HG02840 (cell line): ENCODE measurements around the gene TAMALIN.
"Not testable (repeated sequence)": the region's sequence is repeated elsewhere in the genome, so short reads cannot be mapped to it uniquely, and the experiment has no call there.

Source experiments
- ATAC-seq: cut with Tn5 transposase; IDR thresholded peaks from one replicate; pipeline ENCODE4 v1.9.1; 2021; ENCODE audit warnings: mild to moderate bottlenecking, moderate library complexity, moderate number of reproducible peaks; ENCODE audit not compliant: unreplicated experiment, low FRiP score

TAMALIN gene

DNA sequence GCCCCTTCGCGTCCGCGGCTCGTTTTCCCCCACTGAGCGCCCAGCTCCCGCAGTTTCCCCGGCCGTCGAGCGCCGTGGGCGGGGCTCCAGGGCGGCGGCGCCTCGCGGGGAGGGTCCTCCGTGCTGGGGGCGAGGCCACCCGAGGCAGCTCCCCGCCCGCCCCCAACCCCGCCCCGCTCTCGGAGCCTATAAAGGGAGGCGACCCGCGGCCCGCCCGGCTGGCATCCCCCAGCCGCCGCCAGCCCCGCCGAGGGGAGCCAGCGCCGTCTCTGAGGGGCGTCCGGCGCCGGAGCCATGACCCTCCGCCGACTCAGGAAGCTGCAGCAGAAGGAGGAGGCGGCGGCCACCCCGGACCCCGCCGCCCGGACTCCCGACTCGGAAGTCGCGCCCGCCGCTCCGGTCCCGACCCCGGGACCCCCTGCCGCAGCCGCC, at the start of gene TAMALIN:
Gene TAMALIN (plus strand): TSS at position 221 of the 432 bp plus-strand sequence. CDS start 74 bp downstream, at position 295.
- ATAC-seq: no peak

DNA sequence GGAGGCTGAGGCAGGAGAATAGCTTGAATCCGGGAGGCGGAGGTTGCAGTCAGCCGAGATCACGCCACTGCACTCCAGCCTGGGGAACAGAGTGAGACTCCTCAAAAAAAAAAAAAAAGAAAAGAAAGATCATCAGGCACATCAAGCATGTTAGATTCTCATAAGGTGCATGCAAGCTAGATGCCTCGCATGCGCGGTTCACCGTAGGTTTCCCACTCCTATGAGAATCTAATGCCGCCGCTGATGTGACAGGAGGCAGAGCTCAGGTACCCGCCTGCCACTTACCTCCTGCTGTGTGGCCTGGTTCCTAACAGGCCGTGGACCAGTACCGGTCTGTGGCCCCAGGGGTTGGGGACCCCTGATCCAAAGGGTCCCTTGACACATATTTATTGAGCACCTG, 48.2 kb upstream of the TAMALIN start:
- no peak for ATAC-seq

DNA sequence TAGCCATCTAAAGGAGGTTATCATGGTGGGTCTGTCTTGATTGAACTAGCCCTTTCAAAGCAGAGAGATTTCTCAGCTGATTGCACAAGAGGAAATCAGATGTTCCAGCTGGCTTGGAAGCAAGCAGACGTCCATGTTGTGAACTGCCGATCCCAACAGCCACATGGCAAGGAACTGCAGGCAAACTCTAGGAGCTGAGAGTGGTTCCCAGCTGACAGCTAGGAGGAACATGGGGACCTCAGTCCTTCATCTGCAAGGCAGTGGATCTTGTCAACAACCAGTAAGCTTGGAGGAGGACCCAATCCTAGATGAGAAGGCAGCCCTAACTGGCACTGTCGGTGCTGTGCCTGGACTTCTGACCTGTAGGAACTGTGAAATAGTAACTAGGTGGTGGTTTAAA, 47.5 kb upstream of the TAMALIN start:
- ATAC-seq: no peak

DNA sequence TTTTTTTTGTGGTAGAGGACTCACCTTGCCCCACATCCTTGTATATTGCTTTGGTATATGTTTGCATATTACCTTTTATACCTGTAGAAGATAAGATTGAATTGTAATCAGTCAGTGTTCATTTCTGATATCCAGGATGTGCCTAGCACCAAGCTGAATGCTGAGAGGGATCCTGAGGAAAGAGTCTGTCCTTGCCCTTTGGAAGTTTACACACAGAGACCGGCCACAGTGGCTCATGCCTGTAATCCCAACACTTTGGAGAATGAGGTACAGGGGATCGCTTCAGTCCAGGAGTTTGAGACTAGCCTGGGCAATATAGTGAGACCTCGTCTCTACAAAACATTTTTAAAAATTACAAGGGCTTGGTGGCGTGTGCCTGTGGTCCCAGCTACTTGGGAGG, 46.8 kb upstream of the TAMALIN start:
- ATAC-seq: no peak

DNA sequence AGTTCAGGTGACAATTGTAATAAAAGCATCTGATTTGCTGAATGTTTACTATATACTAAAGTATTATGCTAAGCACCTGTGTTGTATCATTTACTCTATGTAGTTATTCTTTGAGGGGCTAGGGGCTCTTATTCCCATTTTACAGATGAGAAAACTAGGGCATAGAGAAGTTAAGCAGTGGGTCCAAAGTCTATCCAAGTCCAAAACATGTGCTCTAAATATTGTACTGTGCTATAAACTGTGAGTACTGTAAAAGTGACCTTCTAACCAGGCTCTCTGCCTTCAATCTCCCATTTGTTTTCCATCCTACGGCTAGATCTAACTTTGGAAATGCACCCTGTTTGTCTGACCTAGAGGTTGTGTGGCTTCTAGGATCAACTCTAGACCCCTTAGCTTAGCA, 46.3 kb upstream of the TAMALIN start:
- ATAC-seq: no peak

DNA sequence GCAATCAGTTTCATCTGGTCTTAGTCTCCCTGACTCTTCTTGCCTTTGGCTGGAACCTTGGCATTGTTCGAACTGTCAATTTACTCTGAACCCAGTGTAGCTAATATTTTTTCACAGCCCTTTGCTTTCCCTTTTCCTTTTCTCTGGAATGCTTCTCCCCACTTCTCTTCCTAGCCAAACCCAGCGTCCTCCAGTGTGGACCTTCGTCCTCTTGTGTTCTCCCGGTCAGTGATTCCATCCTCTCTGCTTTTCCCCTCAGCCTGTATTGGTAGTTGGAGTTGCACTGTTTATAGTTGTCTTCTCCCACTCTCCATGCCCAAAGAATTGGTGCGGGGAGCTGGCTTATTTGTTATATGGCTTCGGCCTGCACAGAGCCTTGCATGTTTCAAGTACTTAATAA, 45.9 kb upstream of the TAMALIN start:
- ATAC-seq: no peak

DNA sequence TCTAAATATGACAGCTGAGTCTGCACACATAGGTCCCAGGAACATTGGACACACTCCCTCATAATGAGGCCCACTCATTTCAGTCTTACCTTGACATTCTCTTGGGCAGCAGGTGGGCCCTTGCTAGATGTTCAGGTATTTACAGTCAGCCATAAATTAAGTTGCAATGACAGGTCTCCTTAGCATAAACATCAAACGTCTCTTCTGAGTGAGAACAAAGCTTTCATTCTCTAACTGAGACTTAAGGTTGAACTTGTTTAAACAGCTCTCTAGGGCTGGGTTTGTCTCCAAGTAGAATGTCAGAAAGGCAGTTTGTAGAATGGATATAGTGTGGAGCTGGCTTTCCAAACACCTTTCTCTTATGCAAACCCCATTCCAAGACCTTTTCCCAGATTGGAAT, 44.9 kb upstream of the TAMALIN start:
- ATAC-seq: no peak

DNA sequence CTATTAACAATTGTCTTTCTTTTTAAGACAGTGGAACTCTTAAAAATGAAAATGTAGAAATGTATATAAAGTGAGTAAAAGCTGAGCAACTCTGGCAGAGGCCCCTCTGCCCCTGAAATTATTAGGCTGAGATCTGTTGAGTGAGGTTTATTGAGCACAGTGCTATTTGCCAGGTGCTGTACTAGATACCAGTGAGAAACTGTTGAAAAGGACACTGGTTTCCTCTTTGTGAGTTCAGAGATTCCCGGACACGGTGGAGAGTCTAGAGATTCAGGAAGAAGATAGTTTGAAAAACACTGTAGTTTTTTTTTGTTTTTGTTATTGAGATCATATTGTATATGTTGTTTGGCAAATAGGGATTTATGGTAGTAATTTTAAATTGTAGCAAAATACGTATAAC, 44.0 kb upstream of the TAMALIN start:
- no peak for ATAC-seq

DNA sequence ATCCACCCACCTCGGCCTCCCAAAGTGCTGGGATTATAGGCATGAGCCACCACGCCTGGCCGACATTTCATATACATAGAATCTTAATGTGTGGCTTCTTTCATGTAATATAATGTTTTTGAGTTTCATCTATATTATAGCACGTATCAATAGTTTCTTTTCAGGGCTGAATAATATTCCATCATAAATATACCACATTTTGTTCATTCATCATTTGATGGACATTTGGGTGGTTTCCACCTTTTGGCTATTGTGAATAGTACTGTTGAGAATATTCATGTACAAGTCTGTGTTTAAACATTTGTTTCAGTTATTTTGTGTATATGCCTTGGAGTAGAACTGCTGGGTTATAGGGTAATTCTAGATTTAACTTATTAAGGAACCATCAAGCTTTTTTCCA, 43.3 kb upstream of the TAMALIN start:
- no peak for ATAC-seq

DNA sequence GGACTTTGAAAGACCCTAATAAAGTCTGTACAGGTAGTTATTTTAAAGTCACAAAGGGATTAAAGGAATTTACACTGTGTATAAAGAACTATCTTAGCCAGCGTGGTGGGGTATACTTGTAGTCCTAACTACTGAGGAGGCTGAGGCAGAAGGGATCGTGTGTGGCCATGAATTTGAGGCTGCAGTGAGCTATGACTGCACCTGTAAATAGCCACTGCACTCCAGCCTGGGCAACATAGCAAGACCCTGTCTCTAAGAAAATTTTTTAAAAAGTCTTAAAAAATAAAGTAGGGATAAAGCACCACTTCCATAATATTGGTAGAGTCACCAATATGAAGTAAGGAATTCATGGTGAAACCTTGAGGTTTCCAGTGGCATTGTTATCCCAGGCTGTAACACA, 37.1 kb upstream of the TAMALIN start:
- no peak for ATAC-seq

DNA sequence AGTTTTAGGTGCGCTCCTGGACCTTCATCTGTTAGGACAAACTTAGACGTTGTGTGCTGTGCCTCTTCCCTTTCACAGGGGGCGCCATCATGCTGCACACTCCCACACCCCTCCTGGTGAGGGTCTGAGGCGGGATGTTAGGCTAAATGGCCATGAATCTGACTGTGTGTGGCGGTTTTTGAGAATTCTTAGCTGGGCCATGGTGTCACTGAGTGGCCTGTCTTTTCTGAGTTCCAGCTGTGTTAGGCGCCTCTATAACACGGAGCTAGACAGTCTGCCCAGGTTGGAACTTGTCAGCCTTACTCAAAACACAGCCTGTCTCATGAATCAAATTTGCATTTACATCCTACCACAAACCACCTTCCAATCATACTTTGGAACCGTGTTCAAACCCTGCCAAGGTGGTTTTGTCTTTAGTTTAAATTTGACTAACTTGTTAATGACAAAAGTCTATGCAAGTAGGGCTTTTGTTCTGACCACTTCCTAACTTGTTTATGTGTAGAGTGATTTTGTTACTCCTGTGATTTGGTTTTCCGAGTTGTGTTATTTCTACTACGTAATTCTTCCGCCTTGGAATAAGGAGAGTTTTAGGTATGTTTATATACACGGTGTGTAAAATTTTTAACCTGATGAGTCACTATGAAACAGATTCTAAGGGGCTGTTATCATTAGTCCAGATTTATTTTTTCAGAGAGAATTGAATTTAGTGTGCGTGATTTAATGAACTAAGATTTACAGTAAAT, 35.7 kb upstream of the TAMALIN start:
- peak; percentile 93 for ATAC-seq

DNA sequence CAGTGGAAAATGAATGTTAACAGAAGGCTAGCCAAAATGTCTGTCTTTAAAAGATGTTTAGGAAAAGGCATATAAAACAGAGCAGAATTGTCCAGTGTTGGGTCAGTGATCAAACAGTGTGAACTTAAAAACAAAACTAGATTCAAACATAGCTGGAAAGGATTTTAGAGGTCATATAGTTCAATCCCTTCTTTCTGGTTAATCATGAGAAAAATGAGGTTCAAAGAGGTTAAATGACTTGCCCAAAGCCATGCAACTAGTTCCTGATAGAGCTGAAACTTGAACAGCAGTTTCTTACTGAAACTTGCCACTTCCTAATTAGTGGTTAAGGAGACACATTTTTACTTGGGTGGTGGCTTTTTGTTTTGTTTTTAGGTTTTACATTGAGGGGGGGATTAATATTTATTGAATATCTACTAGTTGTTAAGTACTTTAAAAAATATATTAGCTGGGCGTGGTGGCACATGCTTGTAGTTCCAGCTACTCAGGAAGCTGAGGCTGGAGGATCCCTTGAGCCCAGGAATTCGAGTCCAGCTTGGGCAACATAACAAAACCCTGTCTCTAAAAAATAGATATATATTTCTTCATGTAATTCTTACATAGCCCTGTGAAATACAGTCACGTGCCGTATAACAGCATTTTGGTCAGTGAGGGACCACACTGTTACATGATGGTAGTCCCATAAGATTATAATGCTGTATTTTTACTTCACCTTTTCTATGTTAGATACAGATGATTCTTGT, 34.9 kb upstream of the TAMALIN start:
- no peak for ATAC-seq

DNA sequence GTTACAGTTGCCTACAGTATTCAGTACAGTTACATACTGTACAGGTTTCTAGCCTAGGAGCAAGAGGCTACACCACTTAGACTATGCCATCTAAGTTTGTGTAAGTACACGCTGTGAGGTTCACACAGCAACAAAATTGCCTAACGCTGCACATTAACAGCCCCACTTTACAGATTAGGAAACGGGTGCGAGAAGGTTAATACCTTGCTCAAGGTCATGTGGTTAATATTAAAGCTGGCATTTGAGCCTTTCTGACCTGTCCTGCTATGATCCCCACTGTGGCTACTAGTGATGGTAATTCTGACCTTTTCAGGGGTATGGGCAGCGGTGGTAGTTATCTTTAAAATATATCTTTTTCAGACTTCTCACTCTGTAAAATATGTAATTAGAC, 34.3 kb upstream of the TAMALIN start:
- ATAC-seq: no peak

DNA sequence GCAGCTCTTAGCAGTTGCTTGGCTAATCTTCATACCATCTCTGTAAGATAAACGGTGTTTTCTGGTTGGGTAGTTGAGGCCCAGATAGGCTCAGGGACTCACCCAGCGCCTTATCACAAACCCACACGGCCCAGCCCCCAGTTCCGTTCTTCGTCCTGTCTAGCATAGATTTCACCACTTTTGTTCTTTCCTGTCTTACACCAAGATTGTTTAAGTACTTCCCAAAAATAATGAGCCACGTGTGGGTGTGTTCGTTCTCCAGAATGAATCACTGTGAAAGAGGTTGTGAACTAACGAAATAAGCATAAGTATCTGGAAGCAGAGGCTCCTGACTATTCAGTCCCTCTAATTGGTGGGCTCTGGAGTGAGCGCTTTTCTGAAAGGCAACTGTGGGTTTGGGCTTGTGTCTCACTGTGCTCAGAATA, 33.9 kb upstream of the TAMALIN start:
- no peak for ATAC-seq

DNA sequence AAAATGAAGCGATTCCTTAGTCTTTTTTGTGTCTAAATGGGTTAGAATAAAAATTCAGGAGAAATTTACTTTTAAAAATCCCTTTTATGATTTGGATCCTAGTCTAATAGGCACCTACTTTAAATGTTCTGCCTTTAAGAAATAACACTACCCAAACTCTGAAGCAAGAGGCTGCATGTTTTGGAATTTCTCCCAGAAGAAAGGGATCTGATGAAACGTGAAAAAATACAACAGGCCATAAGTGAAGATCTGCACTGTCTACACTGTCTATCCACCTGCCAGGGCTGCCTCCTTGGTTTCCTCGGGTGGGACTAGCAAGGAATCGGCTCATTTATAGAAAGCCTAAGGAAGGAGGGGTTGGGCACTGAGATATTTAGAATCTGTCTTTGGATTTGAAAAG, 33.2 kb upstream of the TAMALIN start:
- no peak for ATAC-seq

DNA sequence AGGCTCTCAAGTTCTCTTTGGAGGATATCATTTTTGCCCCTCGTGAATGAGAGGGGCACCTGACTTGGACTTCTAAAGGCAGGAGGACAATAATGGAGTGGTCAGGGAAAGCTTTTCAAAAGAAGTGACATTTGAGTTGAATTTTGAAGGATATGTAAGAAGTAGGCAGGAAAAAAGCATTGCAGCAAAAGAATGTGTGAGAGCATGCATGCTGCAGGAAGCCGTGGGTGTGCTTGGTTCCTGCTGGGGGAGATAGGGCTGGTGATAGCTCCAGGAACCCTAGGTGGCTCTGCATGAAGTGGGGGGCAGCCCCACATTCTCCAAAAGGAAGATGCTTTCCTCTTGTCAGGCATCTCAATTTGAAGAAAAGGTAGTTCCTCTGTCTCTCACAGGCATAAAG, 32.1 kb upstream of the TAMALIN start:
- ATAC-seq: no peak

DNA sequence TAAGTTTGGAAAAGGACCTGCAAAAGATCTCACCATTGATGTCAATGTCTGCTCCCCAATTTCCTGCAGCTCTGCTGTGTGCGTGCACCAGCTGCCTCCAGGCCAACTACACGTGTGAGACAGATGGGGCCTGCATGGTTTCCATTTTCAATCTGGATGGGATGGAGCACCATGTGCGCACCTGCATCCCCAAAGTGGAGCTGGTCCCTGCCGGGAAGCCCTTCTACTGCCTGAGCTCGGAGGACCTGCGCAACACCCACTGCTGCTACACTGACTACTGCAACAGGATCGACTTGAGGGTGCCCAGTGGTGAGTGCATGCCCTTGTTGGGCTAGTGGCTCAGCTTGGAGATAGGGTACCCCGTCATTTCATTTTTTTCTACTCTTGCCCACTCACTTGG, 31.6 kb upstream of the TAMALIN start:
- ATAC-seq: no peak

DNA sequence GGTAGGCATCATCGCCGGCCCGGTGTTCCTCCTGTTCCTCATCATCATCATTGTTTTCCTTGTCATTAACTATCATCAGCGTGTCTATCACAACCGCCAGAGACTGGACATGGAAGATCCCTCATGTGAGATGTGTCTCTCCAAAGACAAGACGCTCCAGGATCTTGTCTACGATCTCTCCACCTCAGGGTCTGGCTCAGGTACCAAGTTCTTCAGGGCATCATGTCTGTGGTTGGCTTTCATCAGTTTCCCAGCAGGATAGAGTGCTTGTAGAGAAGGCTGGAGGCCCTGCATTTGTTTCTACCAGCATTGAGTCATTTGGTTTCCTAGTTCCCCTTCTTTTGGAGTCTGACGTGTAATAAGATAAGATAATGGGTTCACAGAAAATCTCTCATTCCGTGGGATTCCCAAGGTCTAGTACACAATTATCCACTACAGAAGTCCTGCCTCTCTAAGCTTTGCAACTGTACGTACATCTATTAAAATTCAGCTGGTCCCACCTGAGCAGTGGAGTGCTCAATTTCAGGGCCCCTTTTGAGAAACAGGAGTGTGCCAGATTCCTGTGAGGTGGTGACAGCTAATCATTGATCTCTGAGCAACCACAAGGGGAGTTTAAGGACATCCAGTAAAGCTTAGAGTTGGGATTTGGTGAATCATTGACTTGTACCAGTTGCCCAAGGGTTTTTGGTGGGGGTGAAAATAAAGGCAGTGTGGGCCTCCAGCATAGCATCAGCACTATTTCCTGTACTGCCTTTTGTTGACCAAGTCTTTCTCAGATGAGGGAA, 30.2 kb upstream of the TAMALIN start:
- no peak for ATAC-seq

DNA sequence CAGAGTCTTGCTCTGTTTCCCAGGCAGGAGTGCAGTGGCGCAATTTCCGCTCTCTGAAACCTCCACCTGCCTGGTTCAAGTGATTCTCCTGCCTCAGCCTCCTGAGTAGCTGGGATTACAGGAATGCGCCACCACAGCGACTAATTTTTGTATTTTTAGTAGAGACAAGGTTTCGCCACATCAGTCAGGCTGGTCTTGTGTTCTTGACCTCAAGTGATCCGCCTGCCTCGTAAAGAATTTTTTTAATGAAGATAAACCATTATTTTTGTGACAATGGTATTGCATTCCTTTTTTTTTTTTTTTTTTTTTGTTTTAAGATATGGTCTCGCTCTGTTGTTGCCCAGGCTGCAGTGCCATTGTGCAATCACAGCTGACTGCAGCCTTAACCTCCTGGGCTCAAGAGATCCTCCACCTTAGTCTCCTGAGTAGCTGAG, 29.4 kb upstream of the TAMALIN start:
- no peak for ATAC-seq

DNA sequence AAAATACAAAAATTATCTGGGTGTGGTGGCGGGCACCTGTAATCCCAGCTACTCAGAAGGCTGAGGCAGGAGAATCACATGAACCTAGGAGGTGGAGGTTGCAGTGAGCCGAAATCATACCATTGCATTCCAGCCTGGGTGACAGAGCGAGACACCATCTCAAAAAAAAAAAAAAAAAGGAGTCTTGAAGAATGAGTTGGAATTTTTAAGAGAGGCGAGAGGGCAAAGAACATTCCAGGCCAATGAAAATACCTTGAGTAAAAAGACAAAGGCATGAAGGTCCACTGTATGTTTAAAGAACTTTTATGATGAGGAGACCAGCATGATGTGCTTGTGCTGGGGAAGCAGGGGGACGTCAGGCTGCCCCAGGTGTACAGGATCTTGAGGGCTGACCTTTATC, 27.4 kb upstream of the TAMALIN start:
- ATAC-seq: not testable (repeated sequence)
